HG02981 (cell line): ENCODE results near the gene ATP8A2.

Experiments used
- ATAC-seq: cut with Tn5 transposase; IDR thresholded peaks from one replicate; pipeline ENCODE4 v1.9.1; 2021; ENCODE audit warnings: mild to moderate bottlenecking, moderate library complexity; ENCODE audit not compliant: unreplicated experiment

Gene ATP8A2

GRCh38 chr13:25980255-25980654, 608.5 kb downstream of the ATP8A2 start:
- no peak for ATAC-seq

GRCh38 chr13:25981060-25981459, 609.3 kb downstream of the ATP8A2 start:
- ATAC-seq = no peak

GRCh38 chr13:25982907-25983306, 611.1 kb downstream of the ATP8A2 start:
- ATAC-seq = no peak

- no peak for ATAC-seq
These were observed 616.2 kb downstream of the ATP8A2 start for GRCh38 chr13:25987987-25988386.

- no peak for ATAC-seq
These were observed 616.9 kb downstream of the ATP8A2 start for GRCh38 chr13:25988661-25989060.

- ATAC-seq = no peak
These were observed 619.0 kb downstream of the ATP8A2 start for GRCh38 chr13:25990801-25991200.

GRCh38 chr13:25992076-25992475, 620.3 kb downstream of the ATP8A2 start:
- ATAC-seq = no peak

GRCh38 chr13:26007261-26008125, 635.7 kb downstream of the ATP8A2 start:
- no peak for ATAC-seq

GRCh38 chr13:26010487-26011207, 638.9 kb downstream of the ATP8A2 start:
- no peak for ATAC-seq

GRCh38 chr13:26011208-26011573, 639.4 kb downstream of the ATP8A2 start:
- no peak for ATAC-seq

- ATAC-seq = no peak
These were observed 640.4 kb downstream of the ATP8A2 start for GRCh38 chr13:26011996-26012821.

- ATAC-seq = no peak
These were observed 641.2 kb downstream of the ATP8A2 start for GRCh38 chr13:26012995-26013394.

- ATAC-seq = no peak
These were observed 643.7 kb downstream of the ATP8A2 start for GRCh38 chr13:26015271-26016125.

GRCh38 chr13:26016189-26016588, 644.4 kb downstream of the ATP8A2 start:
- ATAC-seq = no peak

- no peak for ATAC-seq
These were observed 645.6 kb downstream of the ATP8A2 start for GRCh38 chr13:26017196-26017921.

- no peak for ATAC-seq
These were observed 646.3 kb downstream of the ATP8A2 start for GRCh38 chr13:26017932-26018665.

GRCh38 chr13:26019251-26019650, 647.5 kb downstream of the ATP8A2 start:
- ATAC-seq = no peak

GRCh38 chr13:26019881-26020870, 648.4 kb downstream of the ATP8A2 start:
- ATAC-seq = no peak
